Measurements from ENCODE around the gene PIGK.

DNA sequence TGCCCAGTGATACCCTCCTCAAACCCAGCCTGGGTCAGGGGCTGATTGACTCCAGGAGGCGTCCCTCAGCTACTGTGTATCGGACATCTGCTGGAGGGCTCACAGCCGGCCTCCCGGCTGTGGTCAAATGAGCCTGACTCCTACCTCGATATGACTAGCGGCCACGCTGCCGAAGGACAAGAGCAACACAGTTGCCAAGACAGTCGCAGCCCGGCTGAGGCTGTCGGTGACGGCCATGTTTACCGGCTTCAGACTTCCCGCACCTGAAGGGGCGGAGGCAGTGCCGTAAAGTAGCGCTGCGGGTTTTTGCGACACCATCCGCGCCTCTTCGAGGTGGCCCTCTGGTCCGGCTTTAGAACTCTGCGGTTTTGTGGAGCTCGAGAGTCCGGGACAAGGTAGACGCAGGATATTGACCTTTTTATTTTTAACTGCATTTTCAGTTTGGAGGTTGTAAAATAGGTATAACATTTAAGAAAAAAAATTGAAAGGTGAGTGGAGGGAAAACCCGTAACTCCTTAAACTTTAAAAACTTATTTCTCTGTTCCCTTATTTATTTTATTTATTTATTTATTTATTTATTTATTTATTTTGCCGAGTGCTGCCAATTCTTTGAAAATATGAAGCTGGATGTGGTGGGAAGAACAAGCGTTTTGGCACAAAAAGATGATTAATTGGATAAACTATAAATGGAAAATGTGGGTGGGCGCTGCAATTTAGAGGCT lies at the start of gene PIGK:
- TF ChIP-seq RAD21 (IDR thresholded peaks at IDR 0.05; ENCODE audit: low read length) (0 out of 2 replicates have a peak, but pooled peaks have one; percentile 2), CTCF (conservative IDR thresholded peaks at IDR 0.05; ENCODE audit: low read depth, low read length) (no peak), MAZ (IDR thresholded peaks at IDR 0.05; ENCODE audit: borderline replicate concordance, low read depth, low read length) (no peak; the same call in 1 of the 2 replicates), POLR2A (IDR thresholded peaks at IDR 0.05; ENCODE audit: low read depth, low read length) (no peak), RCOR1 (IDR thresholded peaks at IDR 0.05; ENCODE audit: insufficient replicate concordance, low read length) (no peak), CHD1 (IDR thresholded peaks at IDR 0.05; ENCODE audit: low read depth, low read length) (no peak), MAFK (IDR thresholded peaks at IDR 0.05; ENCODE audit: low read depth, low read length) (no peak), RFX5 (IDR thresholded peaks at IDR 0.05; ENCODE audit: low read depth, low read length) (no peak)

Measured in IMR-90 (cell line).